GM12875 (cell line): ENCODE data around the gene DDAH2.
A peak's percentile ranks its signal among the peaks of the same experiment; 100 is the strongest.

ENCODE experiments used
- H3K4me3 ChIP-seq: one replicate; pipeline ENCODE4 v1.5.1; 2011; ENCODE audit warnings: low read depth, low read length, control low read depth
- TF ChIP-seq, protein P1 (sequence below): IDR thresholded peaks from 2 replicates; pipeline ENCODE4 v1.5.1; 2011; ENCODE audit warnings: low read depth, mild to moderate bottlenecking, control low read depth, inconsistent platforms, low read length, moderate library complexity, borderline replicate concordance; ENCODE audit not compliant: insufficient read depth

DDAH2 gene

DNA sequence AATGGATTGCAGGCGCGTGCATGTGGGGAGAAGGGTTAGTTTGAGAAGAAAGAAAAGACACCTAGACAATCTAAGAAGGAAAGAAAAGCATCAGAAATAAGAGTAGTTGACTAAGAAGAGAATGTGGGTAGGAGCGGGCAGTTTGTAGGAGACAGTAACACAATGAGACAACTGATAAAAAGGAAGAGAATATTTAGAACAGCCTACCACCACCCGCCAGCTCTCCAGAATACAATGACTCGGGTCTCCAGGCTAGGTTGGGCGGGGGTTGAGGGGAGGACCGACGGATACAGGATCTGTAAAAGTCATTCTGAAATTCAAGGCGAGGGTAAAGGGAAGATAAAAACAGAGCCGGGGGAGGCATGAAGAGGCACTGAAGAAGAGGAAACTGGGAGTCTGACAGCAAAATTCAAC, 26.7 kb downstream of the DDAH2 start:
- H3K4me3 ChIP-seq: peak overlapping the region; percentile 62
- TF ChIP-seq, protein P1, sequence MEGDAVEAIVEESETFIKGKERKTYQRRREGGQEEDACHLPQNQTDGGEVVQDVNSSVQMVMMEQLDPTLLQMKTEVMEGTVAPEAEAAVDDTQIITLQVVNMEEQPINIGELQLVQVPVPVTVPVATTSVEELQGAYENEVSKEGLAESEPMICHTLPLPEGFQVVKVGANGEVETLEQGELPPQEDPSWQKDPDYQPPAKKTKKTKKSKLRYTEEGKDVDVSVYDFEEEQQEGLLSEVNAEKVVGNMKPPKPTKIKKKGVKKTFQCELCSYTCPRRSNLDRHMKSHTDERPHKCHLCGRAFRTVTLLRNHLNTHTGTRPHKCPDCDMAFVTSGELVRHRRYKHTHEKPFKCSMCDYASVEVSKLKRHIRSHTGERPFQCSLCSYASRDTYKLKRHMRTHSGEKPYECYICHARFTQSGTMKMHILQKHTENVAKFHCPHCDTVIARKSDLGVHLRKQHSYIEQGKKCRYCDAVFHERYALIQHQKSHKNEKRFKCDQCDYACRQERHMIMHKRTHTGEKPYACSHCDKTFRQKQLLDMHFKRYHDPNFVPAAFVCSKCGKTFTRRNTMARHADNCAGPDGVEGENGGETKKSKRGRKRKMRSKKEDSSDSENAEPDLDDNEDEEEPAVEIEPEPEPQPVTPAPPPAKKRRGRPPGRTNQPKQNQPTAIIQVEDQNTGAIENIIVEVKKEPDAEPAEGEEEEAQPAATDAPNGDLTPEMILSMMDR: no peak

DNA sequence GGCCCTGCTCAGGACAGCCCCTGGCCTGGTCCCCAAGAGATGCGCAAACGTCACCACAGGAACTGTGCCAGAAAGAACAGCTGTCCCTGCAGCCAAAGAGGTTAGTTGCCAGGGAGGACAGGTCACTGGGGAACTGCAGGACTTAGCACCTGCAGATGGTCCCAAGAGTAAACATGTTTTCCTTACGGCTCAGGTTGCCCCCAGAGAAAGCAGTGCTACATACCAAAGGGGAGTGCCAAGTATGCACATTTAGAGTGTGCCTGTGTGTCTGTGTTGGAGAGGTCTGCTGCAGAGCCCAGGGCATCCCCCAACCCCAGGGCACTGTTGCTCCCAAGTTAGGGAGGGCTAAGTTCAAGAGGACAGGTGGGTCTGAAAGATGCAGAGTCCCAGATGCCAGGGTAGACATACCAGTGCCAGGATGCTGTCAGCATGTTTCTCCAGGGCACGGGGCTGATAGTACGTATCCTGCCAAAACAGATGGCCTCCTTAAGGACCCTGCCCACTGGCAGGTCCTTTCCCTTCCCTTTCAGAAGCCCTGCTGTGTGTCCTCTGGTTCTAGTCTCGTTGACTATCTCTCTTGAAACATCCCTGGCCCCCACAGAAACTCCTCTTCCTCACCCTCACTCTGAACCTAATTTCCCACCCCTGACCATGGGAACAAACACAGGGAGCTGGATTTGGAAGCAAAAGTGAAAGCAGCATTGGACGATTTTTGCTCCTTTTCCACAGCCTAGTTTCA, 27.3 kb downstream of the DDAH2 start:
- TF ChIP-seq, protein P1: no peak
- peak overlapping the region; percentile 62 for H3K4me3 ChIP-seq

DNA sequence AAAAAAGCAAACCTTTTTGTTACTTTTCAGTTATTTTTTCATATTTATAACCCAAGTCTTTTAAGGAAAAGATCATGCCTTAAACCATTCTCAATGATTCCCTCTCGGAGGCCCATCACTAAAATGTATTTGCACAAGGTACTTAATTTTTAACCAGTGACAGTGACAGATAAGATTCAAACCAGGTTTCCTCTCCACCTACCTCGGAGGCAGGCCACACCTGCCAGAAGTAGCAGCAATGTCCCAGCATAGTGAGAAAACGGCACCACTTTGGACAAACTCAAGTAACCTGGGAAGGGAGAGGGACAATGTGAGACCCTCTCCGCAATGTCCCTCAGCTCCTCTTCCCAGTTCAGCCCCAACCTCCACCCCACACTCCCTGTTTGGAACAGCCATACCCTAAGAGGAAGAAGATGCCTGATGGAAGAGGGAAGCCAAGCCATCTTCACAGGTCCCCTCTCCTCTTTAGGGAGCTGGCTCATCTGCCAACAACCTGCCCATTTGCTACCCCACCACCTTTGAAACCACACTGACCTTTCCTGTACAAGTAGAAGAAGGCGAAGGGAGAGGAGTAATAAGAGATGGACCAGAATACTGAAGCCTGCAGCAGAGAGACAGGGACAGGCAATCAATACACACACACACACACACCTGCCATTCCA, 28.2 kb downstream of the DDAH2 start:
- no peak overlapping the region for H3K4me3 ChIP-seq
- TF ChIP-seq, protein P1: no peak

DNA sequence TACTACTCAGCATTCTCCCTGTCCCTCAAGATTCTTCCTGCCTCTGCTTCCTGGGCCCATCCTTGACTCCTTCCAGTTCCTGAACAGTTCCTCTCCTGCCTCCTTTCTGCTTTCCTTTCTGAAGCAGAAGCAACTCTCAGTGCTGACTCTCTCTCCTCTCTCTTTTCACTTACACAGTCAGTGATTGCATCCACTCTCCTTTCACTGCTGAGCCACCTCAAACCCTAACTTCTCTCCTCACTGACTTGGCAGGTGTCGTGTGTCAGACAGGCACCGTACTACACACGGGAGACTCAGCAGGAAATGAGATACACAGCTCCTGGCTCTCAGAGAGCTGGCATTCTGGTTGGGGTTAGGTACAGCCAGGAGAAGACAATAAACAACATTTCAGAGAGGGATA, 31.5 kb downstream of the DDAH2 start:
- TF ChIP-seq, protein P1: no peak
- H3K4me3 ChIP-seq: no peak overlapping the region

DNA sequence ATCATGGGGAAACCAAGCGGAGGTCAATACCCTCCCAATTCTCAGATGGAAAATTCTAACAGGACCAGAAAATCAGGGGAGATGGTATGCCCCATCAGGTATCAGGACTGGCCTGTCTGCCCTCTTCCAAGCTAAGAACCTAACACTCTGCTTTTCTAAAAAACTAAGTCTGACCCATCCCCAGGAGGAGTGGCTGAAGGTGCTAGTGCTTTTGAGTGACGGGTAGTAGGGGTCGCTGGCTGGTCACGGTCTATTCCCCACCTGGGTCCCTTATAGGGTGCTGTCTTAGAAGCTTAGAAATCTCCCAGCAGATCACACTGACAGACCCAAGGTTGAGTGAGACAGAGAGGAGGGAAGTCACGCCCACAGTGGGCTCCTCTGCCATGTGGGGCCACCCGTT, 35.6 kb downstream of the DDAH2 start:
- TF ChIP-seq, protein P1: no peak

DNA sequence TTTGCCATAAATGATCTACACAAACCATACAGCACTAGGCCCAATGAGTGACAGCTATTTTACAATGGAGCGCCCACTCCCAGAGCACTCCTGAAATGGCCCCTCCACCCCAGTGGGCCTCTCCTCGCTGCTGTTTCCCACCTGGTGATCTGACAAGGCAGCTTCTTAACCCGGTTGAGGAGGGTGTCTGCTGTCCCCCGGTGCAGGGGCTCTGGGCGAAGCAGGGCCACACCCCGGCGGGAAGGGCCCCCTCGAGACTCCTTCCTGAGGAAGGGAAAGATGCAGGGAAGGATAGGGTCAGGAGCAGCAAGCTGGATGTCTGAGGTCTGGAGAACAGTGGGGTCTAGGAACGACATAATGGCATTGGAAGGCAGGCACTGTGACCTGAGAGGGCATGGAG, 36.2 kb downstream of the DDAH2 start:
- H3K4me3 ChIP-seq: no peak overlapping the region
- TF ChIP-seq, protein P1: no peak

More for the DNA sequence above, 35.6 kb downstream of the DDAH2 start:
- H3K4me3 ChIP-seq: no peak overlapping the region

DNA sequence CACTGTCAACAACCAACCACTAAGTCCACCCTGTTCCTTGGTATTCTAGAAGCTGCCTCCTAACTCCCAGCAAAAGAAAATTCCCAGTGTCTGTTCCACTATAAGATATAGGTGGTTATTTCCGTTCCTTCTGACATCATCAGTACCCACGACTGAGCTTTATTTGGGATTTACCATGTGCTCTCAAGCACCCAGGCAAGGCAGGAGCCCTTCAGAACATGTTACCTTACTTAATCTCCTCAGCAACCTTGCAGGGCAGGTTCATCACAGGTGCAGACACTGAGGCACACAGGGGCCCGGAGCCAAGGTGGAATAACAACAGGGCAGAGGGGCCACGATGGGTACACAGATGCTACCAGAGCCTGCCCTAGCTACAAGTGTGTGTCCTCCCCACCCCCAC, 36.7 kb downstream of the DDAH2 start:
- H3K4me3 ChIP-seq: no peak overlapping the region
- TF ChIP-seq, protein P1: no peak
